ENCODE measurements around the gene UBN1.
"Not testable (repeated sequence)": the region's sequence is repeated elsewhere in the genome, so short reads cannot be mapped to it uniquely, and the experiment has no call there.

UBN1 gene

DNA sequence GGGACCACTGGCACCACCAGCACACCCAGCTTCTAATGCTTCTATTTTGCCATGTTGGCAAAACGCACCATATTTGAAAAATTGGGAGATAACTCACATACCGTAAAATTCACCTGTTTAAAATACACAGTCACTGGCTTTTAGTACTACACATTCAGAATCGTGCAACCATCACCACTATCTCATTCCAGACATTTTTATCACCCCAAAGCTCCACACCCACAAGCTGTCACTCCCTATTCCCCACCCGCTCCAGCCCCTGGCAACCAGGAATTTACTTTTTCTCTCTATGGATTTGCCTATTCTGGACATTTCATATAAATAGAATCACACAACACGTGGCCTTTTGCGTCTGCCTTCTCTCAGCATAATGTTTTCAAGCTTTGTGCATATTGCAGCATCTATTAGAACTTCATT lies 64.7 kb downstream of the UBN1 start:
- DNase-seq = no peak

DNA sequence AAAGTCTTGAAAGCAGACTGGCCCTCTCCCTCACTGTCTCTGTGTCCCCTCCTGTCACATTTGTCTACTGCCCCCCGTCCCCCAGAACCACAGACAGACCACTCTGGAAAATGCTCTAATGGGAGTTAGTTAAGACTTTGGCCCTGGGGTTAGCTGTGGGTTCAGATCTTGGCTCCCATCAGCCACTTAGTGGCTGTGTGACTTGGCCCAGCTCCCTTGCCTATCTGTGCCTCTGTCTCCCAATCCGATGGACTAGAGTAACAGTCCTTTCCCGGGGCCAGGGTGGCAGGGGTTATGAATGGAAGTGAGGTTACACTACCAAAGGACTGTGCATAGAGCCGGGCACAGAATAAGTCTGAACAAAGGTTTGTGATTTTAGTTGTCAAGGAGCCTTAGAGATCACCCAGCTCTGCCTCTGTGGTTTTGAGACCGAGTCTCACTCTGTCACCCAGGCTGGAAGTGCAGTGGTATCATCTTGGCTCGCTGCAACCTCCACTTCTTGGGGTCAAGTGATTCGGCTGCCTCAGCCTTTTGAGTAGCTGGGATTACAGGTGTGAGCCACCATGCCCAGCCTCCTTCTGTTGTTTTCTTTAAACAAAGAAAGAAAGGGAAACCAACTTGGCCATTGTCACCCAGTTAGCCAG lies 66.0 kb downstream of the UBN1 start:
- DNase-seq = no peak

DNA sequence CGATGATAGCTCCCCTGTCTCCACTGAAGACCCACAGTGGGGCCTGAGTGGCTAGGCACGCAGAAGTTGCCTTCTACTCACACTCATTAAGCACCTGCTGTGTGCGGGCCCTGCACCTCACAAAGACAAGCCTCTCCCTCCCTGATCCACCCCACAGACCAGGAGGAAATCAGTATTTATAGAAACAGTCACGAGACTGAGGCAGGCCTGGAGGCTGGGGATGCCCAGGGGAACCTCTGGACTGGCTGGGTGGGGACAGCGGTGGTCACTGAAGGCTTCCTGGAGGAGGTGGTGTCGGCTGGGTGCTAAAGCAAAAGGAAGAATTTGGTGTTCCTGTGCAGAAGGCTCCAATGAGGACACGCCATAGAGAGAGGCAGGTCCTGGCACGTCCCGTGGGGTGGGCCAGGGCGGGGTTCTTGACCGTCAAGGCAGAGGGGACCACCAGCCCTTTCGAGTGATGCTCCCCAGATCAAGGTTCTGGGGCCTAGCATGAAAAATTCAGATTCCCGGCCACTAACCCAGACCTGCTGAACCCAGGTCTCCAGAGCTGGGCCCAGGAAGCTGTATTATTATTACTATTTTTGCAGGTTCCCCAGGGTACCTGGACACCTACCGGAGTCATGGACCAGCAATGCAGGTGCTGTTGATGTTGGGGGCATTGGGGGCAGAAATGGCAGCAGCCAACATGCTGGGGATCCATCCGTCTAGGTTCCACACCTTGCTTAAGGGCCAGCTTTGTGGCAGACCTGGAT lies 66.7 kb downstream of the UBN1 start:
- no peak for DNase-seq

DNA sequence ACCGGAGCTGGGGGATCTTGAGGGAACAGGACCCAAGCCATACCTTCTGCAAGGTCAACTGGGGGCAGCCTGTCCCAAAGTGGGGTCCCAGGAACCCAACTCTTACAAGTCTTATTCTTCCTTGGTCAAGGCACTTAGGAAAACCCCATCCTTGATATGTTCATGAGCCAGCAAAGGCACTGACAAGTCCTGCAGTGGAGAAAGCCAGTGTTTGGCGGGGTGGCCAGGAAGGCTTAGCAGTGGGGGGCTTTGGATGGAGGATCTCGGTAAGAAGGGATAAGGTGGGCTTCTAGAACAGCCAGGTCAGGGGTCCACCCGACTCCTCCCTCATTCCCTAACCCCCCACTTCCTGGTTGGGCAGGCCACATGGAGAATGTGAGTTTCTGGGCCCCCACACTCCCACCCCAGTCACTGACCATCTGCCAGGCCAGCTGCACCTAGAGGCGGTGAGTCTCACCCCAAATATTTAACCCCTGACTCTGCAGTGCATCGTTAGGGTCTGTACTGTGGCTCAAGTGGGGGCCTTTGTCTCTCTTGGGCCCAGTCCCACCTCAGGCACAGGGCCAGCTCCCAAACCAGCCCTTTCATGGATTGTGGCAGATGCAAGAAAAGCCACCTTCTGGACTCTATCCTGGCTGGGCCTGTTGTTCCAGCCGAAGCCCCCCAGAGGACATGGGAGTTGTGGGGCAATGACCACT lies 67.4 kb downstream of the UBN1 start:
- DNase-seq = no peak

DNA sequence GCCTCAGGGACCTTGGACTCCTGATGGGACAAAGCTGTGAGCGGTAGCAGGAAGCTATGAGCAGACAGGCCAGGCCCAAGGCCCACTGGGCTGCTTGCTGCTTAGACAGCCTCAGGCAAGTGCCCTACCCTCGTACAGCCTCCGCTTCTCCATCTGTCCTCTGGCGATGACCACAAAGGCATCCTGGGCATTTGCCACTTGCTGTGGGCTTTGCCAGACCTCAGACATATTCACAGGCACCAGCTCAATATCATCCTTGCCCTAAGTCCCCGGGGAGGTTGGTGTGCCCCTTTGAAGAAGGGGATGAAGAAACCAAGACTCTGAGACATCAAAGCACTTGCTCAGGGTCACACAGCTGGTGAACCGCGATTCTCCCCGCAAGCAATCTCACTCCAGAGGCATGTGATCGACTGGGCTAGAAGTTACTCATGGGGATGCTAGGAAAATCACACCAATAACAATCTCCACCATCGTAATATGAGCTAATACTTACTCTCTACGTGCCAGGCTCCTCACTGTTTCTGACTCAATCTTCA lies 68.0 kb downstream of the UBN1 start:
- no peak for DNase-seq

DNA sequence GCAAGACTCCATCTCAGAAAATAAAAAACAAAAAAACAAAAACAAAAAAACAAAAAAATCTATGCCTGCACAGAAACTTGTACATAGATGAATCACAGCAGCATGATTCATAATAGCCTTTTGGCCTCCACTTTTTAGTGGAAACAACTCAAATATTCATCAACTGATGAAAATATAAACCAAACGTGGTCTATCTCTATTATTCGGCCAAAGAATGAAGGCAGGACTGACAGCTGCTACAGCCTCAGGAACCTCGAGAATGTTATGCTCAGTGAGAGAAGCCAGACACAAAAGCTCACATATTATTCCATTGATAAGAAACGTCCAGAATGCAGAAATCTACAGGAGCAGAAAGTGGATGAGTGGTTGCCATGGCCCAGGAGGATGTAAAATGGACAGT lies 69.8 kb downstream of the UBN1 start:
- no peak for DNase-seq

DNA sequence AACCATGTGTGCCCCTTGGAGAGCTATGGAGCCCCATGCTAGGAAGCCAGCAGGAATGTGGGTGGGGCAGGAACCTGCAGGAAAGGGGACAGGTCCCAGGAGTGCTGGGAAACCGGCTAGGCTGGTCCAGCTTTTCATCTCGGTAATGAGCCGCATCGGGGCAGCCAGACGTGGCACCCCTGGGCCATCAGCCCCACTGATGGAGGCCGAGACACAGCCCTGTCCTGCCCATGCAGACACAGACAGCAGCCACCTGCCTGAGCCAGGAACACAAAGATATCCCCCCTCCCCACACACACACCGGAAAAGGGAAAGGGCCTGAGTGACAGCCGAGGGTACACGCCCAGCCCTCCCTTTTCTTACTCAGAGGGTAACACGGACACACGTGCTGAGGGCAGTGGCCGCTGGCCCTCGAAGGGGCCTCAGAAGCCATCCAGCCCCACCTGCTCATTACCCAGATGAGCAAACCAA lies 71.5 kb downstream of the UBN1 start:
- no peak for DNase-seq

DNA sequence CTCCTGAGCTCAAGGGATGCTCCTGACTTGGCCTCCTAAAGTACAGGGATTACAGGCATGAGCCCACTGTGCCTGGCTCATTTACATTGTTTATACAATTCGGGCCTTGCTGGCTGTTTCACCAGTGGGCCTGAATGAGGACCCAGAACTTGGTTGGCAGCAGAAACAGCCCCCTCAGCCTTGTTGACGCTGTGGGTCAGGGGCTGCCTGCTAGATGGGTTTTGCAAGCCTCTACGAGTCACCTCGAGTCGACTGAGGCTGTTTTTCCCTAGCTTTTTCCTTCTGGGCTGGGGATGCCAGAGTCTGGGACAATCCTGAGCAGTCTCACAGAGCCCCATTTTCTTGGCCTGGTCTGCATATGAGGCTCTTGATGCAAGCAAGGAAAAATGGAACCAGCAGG lies 73.5 kb downstream of the UBN1 start:
- no peak for DNase-seq

DNA sequence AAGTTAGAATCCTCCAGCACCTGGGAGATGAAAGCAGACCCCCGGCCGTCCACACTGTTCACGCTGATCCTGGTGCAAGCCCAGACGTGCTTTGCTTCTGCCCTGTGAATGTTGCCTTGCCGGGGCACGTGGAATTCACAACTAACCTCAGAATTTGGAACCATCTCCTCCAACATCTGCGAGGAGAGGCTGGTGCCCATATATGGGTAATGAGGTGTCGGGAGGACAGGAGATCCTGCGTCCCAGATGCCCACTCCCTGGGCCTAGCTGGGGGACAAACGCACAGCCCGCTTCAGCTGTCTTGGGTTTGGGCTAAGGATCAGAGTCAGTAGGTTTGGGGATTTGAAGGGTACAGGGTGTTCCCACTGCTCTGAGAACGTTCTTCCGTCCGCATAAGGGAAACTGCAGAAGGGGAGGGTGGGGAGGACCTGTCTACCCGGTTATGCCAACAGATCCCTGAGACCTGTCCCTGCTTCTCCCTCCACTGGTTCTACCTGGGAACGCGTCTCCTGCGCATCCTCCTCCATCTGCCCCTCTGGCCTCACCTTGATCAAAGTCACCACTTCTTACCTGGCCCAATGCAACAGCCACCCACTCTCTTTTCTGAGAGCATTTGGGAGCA lies 75.6 kb downstream of the UBN1 start:
- no peak for DNase-seq

DNA sequence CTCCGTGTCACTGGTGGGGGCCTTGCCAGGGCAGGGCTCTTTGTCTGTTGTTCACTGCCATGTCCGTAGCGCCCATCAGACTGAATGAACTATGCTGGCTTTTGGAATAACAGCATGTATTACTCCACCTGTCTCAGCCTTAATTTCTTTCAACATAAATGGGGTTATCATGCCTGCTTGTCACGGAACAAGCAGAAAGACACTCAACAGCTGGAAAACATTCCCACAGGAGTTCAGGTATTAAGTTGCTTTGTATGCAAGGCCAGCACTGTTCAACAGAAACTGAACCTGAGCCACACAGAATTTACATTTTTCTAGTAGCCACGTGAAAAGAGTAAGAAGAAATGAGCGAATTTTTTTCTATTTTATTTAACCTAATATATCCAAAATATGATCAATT lies 76.6 kb downstream of the UBN1 start:
- no peak for DNase-seq

DNA sequence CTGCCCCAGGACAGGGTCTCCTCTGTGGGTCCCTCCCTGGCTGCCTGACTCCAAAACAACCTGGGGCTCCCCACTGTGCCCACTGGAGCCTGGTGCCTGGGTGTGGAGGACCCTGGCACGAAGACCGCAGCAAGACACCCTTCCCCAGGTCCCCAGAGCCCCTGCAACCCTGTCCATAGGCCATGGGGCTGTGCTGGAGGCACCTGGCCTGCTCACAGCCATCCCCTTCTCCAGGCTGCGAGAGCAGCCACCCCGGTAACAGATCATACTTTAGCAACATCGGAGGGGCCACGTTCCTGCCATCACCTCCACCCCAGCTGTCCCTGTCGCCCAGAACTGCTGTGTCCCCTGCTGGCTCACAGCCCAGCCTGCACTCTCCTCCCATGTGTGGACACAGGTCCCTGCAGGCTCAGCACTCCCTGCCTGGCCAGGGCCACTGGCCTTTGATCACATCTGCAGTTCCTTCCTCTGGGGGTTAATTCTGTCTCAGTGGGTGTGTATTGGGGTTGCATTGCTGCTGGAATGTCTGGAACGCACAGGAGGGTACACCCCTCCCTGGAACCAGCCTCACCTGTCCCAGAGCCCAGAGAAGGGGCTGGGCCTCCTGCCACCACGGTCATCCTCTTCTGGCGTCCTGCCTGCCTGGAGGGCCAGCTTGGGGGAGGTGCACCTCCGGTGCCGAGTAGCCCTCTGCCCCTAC lies 77.5 kb downstream of the UBN1 start:
- no peak for DNase-seq

DNA sequence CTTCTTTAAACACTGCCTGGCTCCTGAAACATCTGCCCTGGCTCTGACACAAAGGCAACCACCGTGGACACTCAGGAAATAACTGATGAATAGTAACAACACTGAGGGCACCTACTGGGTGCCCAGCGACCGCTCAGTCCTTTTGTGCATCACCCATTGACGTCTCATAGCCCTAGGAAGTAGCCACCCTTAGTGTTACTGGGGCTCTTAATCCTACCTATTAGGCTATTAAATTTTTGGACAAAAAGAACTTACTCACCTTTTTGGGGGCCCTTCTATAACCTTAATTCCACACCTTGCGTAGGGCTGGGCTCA lies 78.0 kb downstream of the UBN1 start:
- no peak for DNase-seq

DNA sequence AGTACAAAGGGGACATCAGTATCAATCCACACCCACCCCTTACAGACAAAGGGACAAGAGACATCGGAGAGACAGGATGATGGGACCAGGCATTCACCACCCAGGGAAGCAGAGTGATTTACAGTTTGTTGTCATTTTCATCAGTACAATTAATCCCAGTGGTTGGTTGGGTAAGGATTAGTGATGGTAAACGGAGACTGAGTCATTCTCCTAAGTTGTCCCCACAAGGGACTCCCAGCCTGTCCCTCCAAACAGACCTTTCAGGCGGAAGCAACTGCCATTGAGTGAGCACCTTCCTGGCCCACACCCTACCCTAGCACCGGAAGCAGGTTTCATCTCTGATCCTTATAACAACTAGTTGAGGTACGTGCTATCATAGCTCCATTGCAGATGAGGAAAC lies 78.5 kb downstream of the UBN1 start:
- DNase-seq = no peak

DNA sequence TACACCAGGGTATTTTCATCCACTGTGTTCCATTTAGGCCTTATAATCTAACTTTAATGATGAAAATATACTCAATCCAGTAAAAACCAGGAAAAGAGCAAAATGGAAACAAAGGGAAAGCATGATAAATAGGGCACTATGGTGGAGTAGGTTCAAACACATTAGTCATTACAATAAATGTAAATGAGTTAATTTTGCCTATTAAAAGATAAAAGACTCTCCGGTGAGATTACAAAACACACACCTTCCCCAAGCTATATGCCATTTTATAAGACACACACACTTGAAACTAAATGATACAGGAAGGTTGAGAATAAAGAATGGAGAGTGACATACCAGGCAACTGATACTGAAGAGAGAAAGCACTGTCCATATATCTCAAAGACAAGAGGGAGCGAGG lies 79.6 kb downstream of the UBN1 start:
- DNase-seq = no peak

DNA sequence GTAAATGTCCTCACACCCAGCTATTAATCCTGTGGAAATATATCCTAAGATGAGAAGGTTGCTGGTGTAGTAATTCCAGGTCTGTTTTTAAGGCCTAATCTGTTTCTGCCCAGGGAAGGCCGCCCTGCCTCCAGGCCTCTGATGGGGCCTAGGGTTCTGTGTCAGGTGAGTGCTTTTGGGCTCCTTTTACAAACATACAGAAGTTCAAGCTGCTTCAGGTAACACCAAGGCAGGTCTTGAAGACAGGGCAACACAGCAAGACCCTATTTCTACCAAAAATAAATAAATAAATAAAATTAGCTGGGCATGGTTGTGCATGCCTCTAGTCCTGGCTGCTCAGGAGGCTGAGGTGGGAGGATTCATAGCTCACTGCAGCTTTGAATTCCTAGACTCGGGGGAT lies 80.4 kb downstream of the UBN1 start:
- no peak for DNase-seq

DNA sequence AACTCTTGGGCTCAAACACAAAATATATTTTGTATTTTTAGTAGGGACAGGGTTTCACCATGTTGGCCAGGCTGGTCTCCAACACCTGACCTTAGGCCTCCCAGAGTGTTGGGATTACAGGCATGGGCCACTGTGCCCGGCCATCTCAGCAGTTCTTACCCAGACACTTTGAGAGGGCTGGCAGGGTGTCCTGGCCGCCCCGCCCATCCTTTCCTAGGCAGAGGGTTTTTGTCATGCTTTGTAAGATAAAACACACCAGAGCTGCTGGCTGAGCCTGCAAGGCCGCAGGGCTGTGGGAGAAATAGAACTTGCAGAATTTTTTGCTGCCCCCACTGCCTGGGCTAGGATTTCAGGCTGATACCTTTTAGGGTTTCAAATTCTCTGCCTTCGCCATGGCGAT lies 80.9 kb downstream of the UBN1 start:
- DNase-seq = no peak

DNA sequence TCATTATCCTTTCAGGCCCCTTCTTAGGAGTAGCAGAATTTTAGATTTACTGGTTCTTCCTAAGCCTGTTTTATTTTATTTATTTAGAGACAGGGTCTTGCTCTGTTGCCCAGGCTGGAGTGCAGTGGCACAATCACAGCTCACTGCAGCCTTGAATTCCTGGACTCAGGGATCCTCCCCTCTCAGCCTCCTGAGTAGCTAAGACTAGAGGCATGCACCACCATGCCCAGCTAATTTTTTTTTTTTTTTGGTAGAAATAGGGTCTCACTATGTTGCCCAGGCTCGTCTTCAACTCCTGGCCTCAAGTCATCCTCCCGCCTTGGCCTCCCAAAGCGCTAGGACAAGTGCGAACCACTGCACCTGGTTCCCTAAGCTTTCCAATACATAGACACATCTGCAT lies 82.3 kb downstream of the UBN1 start:
- not testable (repeated sequence) for DNase-seq

DNA sequence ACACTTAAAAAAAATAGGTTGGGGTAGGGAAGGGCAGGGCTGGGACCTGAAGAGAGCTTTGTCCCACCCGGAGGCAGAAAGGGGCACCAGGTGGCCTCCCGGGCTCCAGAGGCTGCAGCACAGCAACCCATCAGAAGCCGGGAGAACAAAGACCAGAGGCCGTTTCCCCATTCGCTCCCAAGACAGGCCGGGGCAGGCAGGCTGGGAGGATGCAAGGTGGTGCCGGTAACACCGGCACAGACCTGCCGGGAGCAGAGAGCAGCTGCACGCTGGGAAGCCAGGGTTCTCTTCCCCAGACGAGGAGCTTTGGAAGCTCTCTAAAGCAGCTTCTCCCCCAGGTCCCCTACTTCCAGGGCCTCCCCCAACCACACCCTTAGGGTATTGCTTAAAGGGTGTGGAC lies 84.1 kb downstream of the UBN1 start:
- no peak for DNase-seq

All from suppressor macrophage treated with lipopolysaccharide for 4 hours (primary cell).